Trophoblast cell (in vitro differentiated cells and primary cell): ENCODE data around the gene CAMK2B.

ENCODE experiments used
- DNase-seq, 2 donors: peaks; one replicate each; pipeline ENCODE4 v3.0.0-alpha.2; 2016
- H2AFZ ChIP-seq: 2 replicates; pipeline ENCODE4 v1.6.1; 2013; ENCODE audit warnings: low read length, moderate library complexity, mild to moderate bottlenecking; ENCODE audit not compliant: insufficient read depth, poor library complexity
- H2AK5ac ChIP-seq: 2 replicates; pipeline ENCODE4 v1.6.1; 2013; ENCODE audit warnings: mild to moderate bottlenecking, low read length
- H2BK120ac ChIP-seq: 2 replicates; pipeline ENCODE4 v1.6.1; 2013; ENCODE audit warnings: low read length, mild to moderate bottlenecking, moderate library complexity; ENCODE audit not compliant: insufficient read depth, poor library complexity
- H2BK12ac ChIP-seq: 2 replicates; pipeline ENCODE4 v1.6.1; 2013; ENCODE audit warnings: mild to moderate bottlenecking, low read length, moderate library complexity
- H2BK5ac ChIP-seq: 2 replicates; pipeline ENCODE4 v1.6.1; 2013; ENCODE audit warnings: low read length, low read depth, moderate library complexity, mild to moderate bottlenecking; ENCODE audit not compliant: poor library complexity
- H3K14ac ChIP-seq: 2 replicates; pipeline ENCODE4 v1.6.1; 2013; ENCODE audit warnings: mild to moderate bottlenecking, low read length
- H3K18ac ChIP-seq: 2 replicates; pipeline ENCODE4 v1.6.1; 2013; ENCODE audit warnings: mild to moderate bottlenecking, low read length
- H3K23ac ChIP-seq: 2 replicates; pipeline ENCODE4 v1.6.1; 2013; ENCODE audit warnings: low read length
- H3K27ac ChIP-seq: 2 replicates; pipeline ENCODE4 v1.5.1; 2013; ENCODE audit warnings: low read depth, mild to moderate bottlenecking, inconsistent platforms, low read length, moderate library complexity
- H3K27me3 ChIP-seq: 2 replicates; pipeline ENCODE4 v1.6.1; 2013; ENCODE audit warnings: inconsistent platforms, mild to moderate bottlenecking, low read length, moderate library complexity; ENCODE audit not compliant: insufficient read depth
- H3K36me3 ChIP-seq, 2 experiments: 1 replicate in 1 of 2; 2 replicates in 1 of 2; pipeline ENCODE4 v1.6.1; 2013; ENCODE audit warnings: low read length in 2 of 2, mild to moderate bottlenecking in 2 of 2, moderate library complexity in 1 of 2; ENCODE audit not compliant: insufficient read depth in 2 of 2, control insufficient read depth in 1 of 2
- H3K4ac ChIP-seq: 2 replicates; pipeline ENCODE4 v1.6.1; 2013; ENCODE audit warnings: low read depth, mild to moderate bottlenecking, low read length, moderate library complexity
- H3K4me1 ChIP-seq, 2 experiments: 1 replicate in 1 of 2; 2 replicates in 1 of 2; pipeline ENCODE4 v1.6.1; 2013; ENCODE audit warnings: low read length in 2 of 2, mild to moderate bottlenecking in 2 of 2, moderate library complexity in 1 of 2; ENCODE audit not compliant: insufficient read depth in 2 of 2, control insufficient read depth in 1 of 2
- H3K4me2 ChIP-seq: 2 replicates; pipeline ENCODE4 v1.6.1; 2013; ENCODE audit warnings: inconsistent platforms, mild to moderate bottlenecking, low read length, moderate library complexity
- H3K4me3 ChIP-seq: 2 replicates; pipeline ENCODE4 v1.5.1; 2013; ENCODE audit warnings: mild to moderate bottlenecking, low read depth, low read length, inconsistent platforms
- H3K79me1 ChIP-seq: one replicate; pipeline ENCODE4 v1.6.1; 2013; ENCODE audit warnings: low read length
- H3K79me2 ChIP-seq: 2 replicates; pipeline ENCODE4 v1.6.1; 2013; ENCODE audit warnings: low read length, mild to moderate bottlenecking; ENCODE audit not compliant: control insufficient read depth, insufficient read depth, poor library complexity
- H3K9ac ChIP-seq: 2 replicates; pipeline ENCODE4 v1.6.1; 2013; ENCODE audit warnings: mild to moderate bottlenecking, low read length
- H3K9me3 ChIP-seq: 2 replicates; pipeline ENCODE4 v1.6.1; 2013; ENCODE audit warnings: low read depth, mild to moderate bottlenecking, control low read depth, inconsistent platforms, low read length; ENCODE audit not compliant: insufficient read depth
- H4K12ac ChIP-seq: 2 replicates; pipeline ENCODE4 v1.6.1; 2013; ENCODE audit warnings: low read depth, mild to moderate bottlenecking, low read length, moderate library complexity
- H4K8ac ChIP-seq: 2 replicates; pipeline ENCODE4 v1.6.1; 2013; ENCODE audit warnings: low read depth, mild to moderate bottlenecking, low read length, moderate library complexity
- H4K91ac ChIP-seq: one replicate; pipeline ENCODE4 v1.6.1; 2013; ENCODE audit warnings: low read depth, mild to moderate bottlenecking, low read length, moderate library complexity
- WGBS: extraction: QIAGEN DNeasy Blood & Tissue Kit; methylation state at CpG from one replicate; pipeline ENCODE4 v1.1.7; 2013; ENCODE audit warnings: missing lambda C conversion rate; ENCODE audit not compliant: insufficient read length, insufficient coverage; ENCODE audit errors: extremely low coverage; 5-methylcytosine and 5-hydroxymethylcytosine counted together

CAMK2B gene

DNA sequence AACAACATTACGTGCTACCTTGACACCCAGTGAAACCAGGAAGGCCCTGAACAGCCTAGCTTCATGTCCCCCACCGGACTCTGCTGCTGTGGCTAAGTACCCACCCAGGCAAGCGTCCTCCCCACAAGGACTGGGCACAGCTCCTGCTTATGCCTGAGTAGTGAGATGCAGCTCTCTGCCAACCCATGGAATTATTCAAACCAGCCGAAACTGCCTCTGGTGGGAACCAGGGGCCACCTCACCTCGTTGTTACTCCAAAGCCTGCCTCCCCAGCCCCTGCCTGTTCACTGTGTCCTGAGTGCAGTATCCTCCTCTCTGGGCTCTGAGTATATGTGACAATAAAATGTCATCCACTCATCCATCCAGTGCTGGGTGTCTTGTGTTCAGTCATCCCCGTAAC lies 52.4 kb downstream of the CAMK2B start:
- no peak overlapping the region for H3K9ac ChIP-seq
- no peak overlapping the region for H3K14ac ChIP-seq
- H4K12ac ChIP-seq, result no peak overlapping the region
- no peak overlapping the region for H2BK12ac ChIP-seq
- H3K27me3 ChIP-seq, result no peaks in the 10 kb centered on the region
- peaks cover 3% of the 10 kb centered on the region for H3K9me3 ChIP-seq
- H3K79me1 ChIP-seq, result no peaks in the 10 kb centered on the region
- H3K23ac ChIP-seq, result no peak overlapping the region
- WGBS, result no CpG with 5 or more reads among the region's 6 CpGs
- no peaks in the 10 kb centered on the region for H3K4me1 ChIP-seq
- no peak overlapping the region for H4K91ac ChIP-seq
- H2BK120ac ChIP-seq, result no peak overlapping the region
- no peak overlapping the region for H2AK5ac ChIP-seq
- no peak overlapping the region for H4K8ac ChIP-seq
- DNase-seq, result no peak
- no peaks in the 10 kb centered on the region for H3K36me3 ChIP-seq
- no peak overlapping the region for H3K4ac ChIP-seq
- no peaks in the 10 kb centered on the region for H3K79me2 ChIP-seq
- no peak overlapping the region for H3K4me3 ChIP-seq
- H2AFZ ChIP-seq, result no peak overlapping the region
- no peak overlapping the region for H2BK5ac ChIP-seq
- no peak overlapping the region for H3K4me2 ChIP-seq
- H3K27ac ChIP-seq, result no peak overlapping the region
- H3K18ac ChIP-seq, result no peak overlapping the region

DNA sequence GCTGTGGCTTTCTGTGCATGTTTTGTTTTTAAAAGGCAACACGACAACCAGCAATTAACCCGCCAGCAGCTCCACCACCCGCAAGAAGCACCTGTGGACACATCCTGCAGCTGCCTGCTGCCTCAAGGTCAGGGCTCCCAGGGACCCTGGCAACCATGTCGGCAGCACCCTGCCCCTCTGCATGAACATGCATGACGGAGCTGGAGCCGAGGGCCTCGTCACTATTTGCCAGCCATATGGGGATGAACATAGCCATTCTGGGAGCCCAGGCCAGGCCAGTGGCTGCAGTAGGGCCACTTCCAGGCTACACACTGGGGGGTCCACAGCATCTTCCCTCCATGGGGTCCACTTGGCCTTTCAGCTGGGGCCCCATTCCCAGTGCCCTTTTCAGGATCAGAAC lies 52.9 kb downstream of the CAMK2B start:
- WGBS, result no CpG with 5 or more reads among the region's 7 CpGs
- H2BK12ac ChIP-seq, result no peak overlapping the region
- no peaks in the 10 kb centered on the region for H3K79me1 ChIP-seq
- no peak overlapping the region for H4K91ac ChIP-seq
- no peak overlapping the region for H3K4me3 ChIP-seq
- no peak overlapping the region for H4K12ac ChIP-seq
- peaks cover 3% of the 10 kb centered on the region for H3K9me3 ChIP-seq
- no peak overlapping the region for H3K18ac ChIP-seq
- H2BK120ac ChIP-seq, result no peak overlapping the region
- H3K9ac ChIP-seq, result no peak overlapping the region
- DNase-seq, result no peak
- H3K27ac ChIP-seq, result no peak overlapping the region
- H3K14ac ChIP-seq, result no peak overlapping the region
- no peak overlapping the region for H2AK5ac ChIP-seq
- H3K4me2 ChIP-seq, result no peak overlapping the region
- no peak overlapping the region for H2AFZ ChIP-seq
- H3K36me3 ChIP-seq, result no peaks in the 10 kb centered on the region
- no peak overlapping the region for H4K8ac ChIP-seq
- no peaks in the 10 kb centered on the region for H3K4me1 ChIP-seq
- no peaks in the 10 kb centered on the region for H3K79me2 ChIP-seq
- H2BK5ac ChIP-seq, result no peak overlapping the region
- no peak overlapping the region for H3K23ac ChIP-seq
- H3K4ac ChIP-seq, result no peak overlapping the region
- H3K27me3 ChIP-seq, result no peaks in the 10 kb centered on the region

DNA sequence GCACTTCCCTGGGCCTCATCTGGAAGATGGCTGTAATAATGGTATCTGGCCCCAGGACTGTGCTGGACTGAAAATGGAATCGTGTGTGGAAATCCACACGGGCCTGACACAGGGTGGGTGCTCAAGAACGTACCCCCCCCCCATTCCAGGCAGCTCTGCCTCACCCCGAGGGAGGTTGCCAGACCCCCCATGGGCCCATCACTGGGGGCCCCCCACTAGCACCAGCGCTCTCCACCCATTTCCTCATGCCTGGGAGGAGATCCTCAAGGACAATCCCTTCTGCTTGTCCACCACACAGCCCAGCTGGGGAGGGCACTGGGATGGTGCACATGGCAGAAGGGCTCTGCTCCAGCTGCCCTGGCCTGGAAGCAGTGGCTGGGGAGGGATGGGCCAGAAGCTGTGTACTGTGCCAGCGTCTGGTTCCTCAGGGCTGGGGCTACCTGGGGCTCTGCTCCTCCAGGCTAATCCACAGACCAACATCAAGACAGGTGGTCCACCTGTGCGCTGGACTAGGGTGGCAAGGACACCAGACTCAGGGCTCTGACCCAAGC lies 55.4 kb downstream of the CAMK2B start:
- H2BK5ac ChIP-seq, result no peak overlapping the region
- H3K27ac ChIP-seq, result no peak overlapping the region
- H4K91ac ChIP-seq, result no peak overlapping the region
- H3K36me3 ChIP-seq, result no peaks in the 10 kb centered on the region
- no peak overlapping the region for H3K4ac ChIP-seq
- H3K14ac ChIP-seq, result no peak overlapping the region
- peaks cover 3% of the 10 kb centered on the region for H3K9me3 ChIP-seq
- H3K79me2 ChIP-seq, result no peaks in the 10 kb centered on the region
- H4K12ac ChIP-seq, result no peak overlapping the region
- H3K4me3 ChIP-seq, result no peak overlapping the region
- no peak overlapping the region for H3K4me2 ChIP-seq
- H3K18ac ChIP-seq, result no peak overlapping the region
- no peak overlapping the region for H2AK5ac ChIP-seq
- no peaks in the 10 kb centered on the region for H3K79me1 ChIP-seq
- H3K9ac ChIP-seq, result no peak overlapping the region
- H2BK12ac ChIP-seq, result no peak overlapping the region
- no peak overlapping the region for H2AFZ ChIP-seq
- no peaks in the 10 kb centered on the region for H3K27me3 ChIP-seq
- no peak overlapping the region for H2BK120ac ChIP-seq
- DNase-seq, result no peak
- no peak overlapping the region for H4K8ac ChIP-seq
- no peak overlapping the region for H3K23ac ChIP-seq
- peaks cover 0 to 2% of the 10 kb centered on the region in 2 experiments for H3K4me1 ChIP-seq
- no CpG with 5 or more reads among the region's 7 CpGs for WGBS

DNA sequence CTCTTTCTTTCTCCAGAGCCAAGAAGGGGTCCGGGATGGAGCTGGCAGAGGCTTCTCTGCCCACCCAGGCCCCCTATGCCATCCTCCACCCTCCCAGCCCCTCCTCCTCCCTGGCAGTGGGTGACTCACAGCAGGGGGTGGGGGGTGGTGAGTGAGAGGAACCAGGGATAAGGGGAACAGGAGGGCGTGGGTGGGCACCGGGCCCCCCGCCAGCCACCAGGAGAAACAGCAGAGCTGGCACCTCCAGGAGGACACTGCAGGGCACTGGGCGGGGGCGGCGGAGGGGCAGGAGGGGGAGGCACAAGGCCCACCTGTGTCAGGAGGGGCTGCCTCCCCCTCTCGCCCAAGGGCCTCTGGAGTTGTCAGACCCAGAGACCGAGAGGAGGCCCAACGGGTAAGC lies 56.0 kb downstream of the CAMK2B start:
- no CpG with 5 or more reads among the region's 10 CpGs for WGBS
- Histone ChIP-seq H4K12ac (no peak overlapping the region), H3K4me2 (no peak overlapping the region), H3K9me3 (peaks cover 3% of the 10 kb centered on the region), H3K79me2 (no peaks in the 10 kb centered on the region), H2BK5ac (no peak overlapping the region), H4K8ac (no peak overlapping the region), H3K23ac (no peak overlapping the region), H3K4me1 (peaks cover 0 to 2% of the 10 kb centered on the region in 2 experiments), H3K27me3 (no peaks in the 10 kb centered on the region), H2BK120ac (no peak overlapping the region), H2AK5ac (no peak overlapping the region), H4K91ac (no peak overlapping the region), H3K18ac (no peak overlapping the region), H3K4me3 (no peak overlapping the region), H3K4ac (no peak overlapping the region), H2BK12ac (no peak overlapping the region), H3K27ac (no peak overlapping the region), H3K14ac (no peak overlapping the region), H3K9ac (no peak overlapping the region), H2AFZ (no peak overlapping the region), H3K79me1 (no peaks in the 10 kb centered on the region), H3K36me3 (no peaks in the 10 kb centered on the region)
- no peak for DNase-seq
